ENCODE measurements around the gene MYO1F. TPM values are rescaled to one million over a fixed set of nuclear protein-coding genes. Genes with fewer than 3 reads are reported as not detected.

The MYO1F gene
- total RNA-seq, 4 donors from 2014 or later: 6.6 to 70.7 (median 10.9) TPM

DNA sequence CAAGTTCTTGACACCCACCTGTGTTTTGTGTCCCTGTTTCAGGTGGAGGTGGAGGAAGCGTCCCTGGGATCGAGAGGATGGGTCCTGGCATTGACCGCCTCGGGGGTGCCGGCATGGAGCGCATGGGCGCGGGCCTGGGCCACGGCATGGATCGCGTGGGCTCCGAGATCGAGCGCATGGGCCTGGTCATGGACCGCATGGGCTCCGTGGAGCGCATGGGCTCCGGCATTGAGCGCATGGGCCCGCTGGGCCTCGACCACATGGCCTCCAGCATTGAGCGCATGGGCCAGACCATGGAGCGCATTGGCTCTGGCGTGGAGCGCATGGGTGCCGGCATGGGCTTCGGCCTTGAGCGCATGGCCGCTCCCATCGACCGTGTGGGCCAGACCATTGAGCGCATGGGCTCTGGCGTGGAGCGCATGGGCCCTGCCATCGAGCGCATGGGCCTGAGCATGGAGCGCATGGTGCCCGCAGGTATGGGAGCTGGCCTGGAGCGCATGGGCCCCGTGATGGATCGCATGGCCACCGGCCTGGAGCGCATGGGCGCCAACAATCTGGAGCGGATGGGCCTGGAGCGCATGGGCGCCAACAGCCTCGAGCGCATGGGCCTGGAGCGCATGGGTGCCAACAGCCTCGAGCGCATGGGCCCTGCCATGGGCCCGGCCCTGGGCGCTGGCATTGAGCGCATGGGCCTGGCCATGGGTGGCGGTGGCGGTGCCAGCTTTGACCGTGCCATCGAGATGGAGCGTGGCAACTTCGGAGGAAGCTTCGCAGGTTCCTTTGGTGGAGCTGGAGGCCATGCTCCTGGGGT lies 91.5 kb downstream of the MYO1F start:
- intact Hi-C loops (cut with DNase I; ENCODE audit: low total_unique reads) (no loop called here), in situ Hi-C loops (cut with MboI; ENCODE audit: low pct_ligation_motif_present in 1 of 4, low pct_unique_long_range_greater_than_20kb in 1 of 4, low sequenced_read_pairs in 3 of 4) (no loop called here)
- 98% methylated on average over 57 of the region's 62 CpGs; no CpG with 5 or more reads in 1 of the 2 donors for WGBS, 2 donors (ENCODE audit: low coverage in 1 of 2)
- peaks cover 0 to 55% (median 24%) of the 10 kb centered on the region in 4 donors for H3K36me3 ChIP-seq
- no peak overlapping the region for H3K4me3 ChIP-seq
- H3K27ac ChIP-seq: no peak overlapping the region
- peaks cover 0 to 8% (median 5%) of the 10 kb centered on the region in 4 donors for H3K4me1 ChIP-seq
- no peaks in the 10 kb centered on the region for H3K9me3 ChIP-seq
- TF ChIP-seq EP300 (IDR thresholded peaks at IDR 0.05; ENCODE audit: low read depth): no peak
- peak in 1 of 3 donors; percentile 16 for TF ChIP-seq POLR2AphosphoS5 (IDR thresholded peaks at IDR 0.05)
- no peak for DNase-seq
- H3K27me3 ChIP-seq: no peaks in the 10 kb centered on the region

GRCh38 chr19:8484331-8484894 lies 92.8 kb downstream of the MYO1F start:
- Histone ChIP-seq H3K27ac (peak overlapping the region in 1 of 4 donors; percentile 21), H3K9me3 (no peaks in the 10 kb centered on the region), H3K4me3 (no peak overlapping the region), H3K27me3 (no peaks in the 10 kb centered on the region), H3K4me1 (peaks cover 0 to 8% (median 5%) of the 10 kb centered on the region in 4 donors), H3K36me3 (peaks cover 0 to 60% (median 24%) of the 10 kb centered on the region in 4 donors)
- 88 to 100% methylated on average over 2 to 18 of the region's 18 CpGs for whole genome bisulfite sequencing, 2 donors (ENCODE audit: low coverage in 1 of 2)
- no peak for TF ChIP-seq POLR2A (IDR thresholded peaks at IDR 0.05)
- TF ChIP-seq POLR2AphosphoS5 (IDR thresholded peaks at IDR 0.05): no peak
- TF ChIP-seq, protein P1, sequence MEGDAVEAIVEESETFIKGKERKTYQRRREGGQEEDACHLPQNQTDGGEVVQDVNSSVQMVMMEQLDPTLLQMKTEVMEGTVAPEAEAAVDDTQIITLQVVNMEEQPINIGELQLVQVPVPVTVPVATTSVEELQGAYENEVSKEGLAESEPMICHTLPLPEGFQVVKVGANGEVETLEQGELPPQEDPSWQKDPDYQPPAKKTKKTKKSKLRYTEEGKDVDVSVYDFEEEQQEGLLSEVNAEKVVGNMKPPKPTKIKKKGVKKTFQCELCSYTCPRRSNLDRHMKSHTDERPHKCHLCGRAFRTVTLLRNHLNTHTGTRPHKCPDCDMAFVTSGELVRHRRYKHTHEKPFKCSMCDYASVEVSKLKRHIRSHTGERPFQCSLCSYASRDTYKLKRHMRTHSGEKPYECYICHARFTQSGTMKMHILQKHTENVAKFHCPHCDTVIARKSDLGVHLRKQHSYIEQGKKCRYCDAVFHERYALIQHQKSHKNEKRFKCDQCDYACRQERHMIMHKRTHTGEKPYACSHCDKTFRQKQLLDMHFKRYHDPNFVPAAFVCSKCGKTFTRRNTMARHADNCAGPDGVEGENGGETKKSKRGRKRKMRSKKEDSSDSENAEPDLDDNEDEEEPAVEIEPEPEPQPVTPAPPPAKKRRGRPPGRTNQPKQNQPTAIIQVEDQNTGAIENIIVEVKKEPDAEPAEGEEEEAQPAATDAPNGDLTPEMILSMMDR (IDR thresholded peaks at IDR 0.05): no peak
- TF ChIP-seq EP300 (IDR thresholded peaks at IDR 0.05; ENCODE audit: low read depth): no peak
- intact Hi-C loops (cut with DNase I; ENCODE audit: low total_unique reads) (no loop called here), in situ Hi-C loops (cut with MboI; ENCODE audit: low pct_ligation_motif_present in 1 of 4, low pct_unique_long_range_greater_than_20kb in 1 of 4, low sequenced_read_pairs in 3 of 4) (no loop called here)
- peak; percentile 56 for DNase-seq

DNA sequence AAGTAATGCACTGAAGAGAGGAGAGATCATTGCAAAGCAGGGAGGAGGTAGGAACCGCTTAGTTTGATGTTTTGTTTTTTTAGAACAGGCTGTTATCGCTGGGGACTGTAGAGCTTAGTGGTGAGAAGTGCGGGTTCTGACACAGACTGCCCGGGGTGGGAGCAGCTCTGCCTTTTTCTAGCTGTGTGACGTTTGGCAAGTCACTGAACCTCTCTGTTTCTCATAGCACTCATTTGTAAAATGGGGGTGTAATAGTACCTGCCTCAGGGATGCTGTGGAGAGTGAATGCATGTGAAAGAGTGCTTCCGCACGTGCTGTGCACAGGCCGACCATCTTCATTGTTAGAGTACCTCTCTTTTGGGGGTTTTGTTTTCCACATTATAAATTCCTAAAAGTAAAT lies 94.1 kb downstream of the MYO1F start:
- Histone ChIP-seq H3K27me3 (no peaks in the 10 kb centered on the region), H3K27ac (no peak overlapping the region), H3K4me3 (no peak overlapping the region), H3K4me1 (peaks cover 0 to 8% (median 5%) of the 10 kb centered on the region in 4 donors), H3K36me3 (peaks cover 0 to 57% (median 23%) of the 10 kb centered on the region in 4 donors), H3K9me3 (no peaks in the 10 kb centered on the region)
- DNase-seq: no peak
- intact Hi-C loops (cut with DNase I; ENCODE audit: low total_unique reads): no loop called here
- TF ChIP-seq, protein P1 (IDR thresholded peaks at IDR 0.05): no peak
- no peak for TF ChIP-seq EP300 (IDR thresholded peaks at IDR 0.05; ENCODE audit: low read depth)
- no peak for TF ChIP-seq POLR2AphosphoS5 (IDR thresholded peaks at IDR 0.05)
- TF ChIP-seq POLR2A (IDR thresholded peaks at IDR 0.05): no peak
- WGBS, 2 donors (ENCODE audit: low coverage in 1 of 2): 90 to 92% methylated on average over 7 to 8 of the region's 8 CpGs
- in situ Hi-C loops (cut with MboI; ENCODE audit: low pct_ligation_motif_present in 1 of 4, low pct_unique_long_range_greater_than_20kb in 1 of 4, low sequenced_read_pairs in 3 of 4): no loop called here

DNA sequence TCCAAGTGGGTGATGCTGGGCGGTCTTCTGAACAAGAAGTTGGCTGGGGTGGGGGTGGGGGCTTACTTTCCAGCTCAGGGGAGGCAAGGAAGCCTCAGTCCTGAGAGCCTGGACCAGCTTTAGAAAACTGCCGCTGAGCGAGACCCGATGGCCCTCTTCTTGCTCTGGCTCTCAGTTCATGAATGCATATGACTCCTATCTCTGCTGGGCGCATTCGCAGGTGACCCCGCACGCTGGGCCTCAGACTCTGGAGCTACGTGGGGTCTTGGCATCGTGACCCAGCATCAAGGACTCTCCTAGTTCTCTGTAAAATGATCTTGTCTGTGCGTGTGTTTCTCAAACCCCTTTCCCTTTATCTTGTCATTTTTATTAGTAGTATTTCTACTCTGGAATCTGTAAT lies 94.5 kb downstream of the MYO1F start:
- H3K9me3 ChIP-seq: no peaks in the 10 kb centered on the region
- H3K27ac ChIP-seq: no peak overlapping the region
- intact Hi-C loops (cut with DNase I; ENCODE audit: low total_unique reads): no loop called here
- 80 to 93% methylated on average over 3 to 11 of the region's 11 CpGs for WGBS, 2 donors (ENCODE audit: low coverage in 1 of 2)
- peaks cover 0 to 8% (median 5%) of the 10 kb centered on the region in 4 donors for H3K4me1 ChIP-seq
- peaks cover 0 to 52% (median 21%) of the 10 kb centered on the region in 4 donors for H3K36me3 ChIP-seq
- DNase-seq: no peak
- H3K27me3 ChIP-seq: no peaks in the 10 kb centered on the region
- TF ChIP-seq EP300 (IDR thresholded peaks at IDR 0.05; ENCODE audit: low read depth): no peak
- no peak for TF ChIP-seq POLR2A (IDR thresholded peaks at IDR 0.05)
- no peak for TF ChIP-seq POLR2AphosphoS5 (IDR thresholded peaks at IDR 0.05)
- TF ChIP-seq, protein P1 (IDR thresholded peaks at IDR 0.05): no peak
- H3K4me3 ChIP-seq: no peak overlapping the region
- in situ Hi-C loops (cut with MboI; ENCODE audit: low pct_ligation_motif_present in 1 of 4, low pct_unique_long_range_greater_than_20kb in 1 of 4, low sequenced_read_pairs in 3 of 4): no loop called here

Data from transverse colon (tissue), 4 donors.